HepG2 (cell line): ENCODE measurements around the gene CEP120. TPM values are rescaled to one million over a fixed set of nuclear protein-coding genes. Genes with fewer than 3 reads are reported as not detected.

Experiments used
- ATAC-seq: fragments of 200-7000 bp; cut with Tn5 transposase; 3 replicates; pipeline ENCODE4 v1.9.1; 2020; ENCODE audit warnings: mild to moderate bottlenecking, moderate library complexity
- BruUV-seq: library from RNA; stranded (reverse); fragments of 400-500 nt; replicated peaks from 2 replicates; lab custom pipeline; 2021; lab: Mats Ljungman, UMichigan
- CTCF ChIA-PET: fragments of 300-600 bp; formaldehyde crosslinking; extraction: SDS; loops from one replicate; lab custom pipeline; 2021; ENCODE audit warnings: low total read pairs, inconsistent platforms, low intra/inter-chr PET ratio; lab: Yijun Ruan, JAX
- POLR2A ChIA-PET: fragments of 350-600 bp; sonication (Branson Sonifier 250); formaldehyde crosslinking; loops from one replicate; lab custom pipeline; 2020; ENCODE audit warnings: antibody characterized with exemption, inconsistent platforms; lab: Yijun Ruan, JAX
- DNase-seq: peaks from one replicate; pipeline ENCODE4 v3.0.0-alpha.2; 2015; ENCODE audit warnings: low spot score
- FAIRE-seq: peaks from 3 replicates; lab custom pipeline; 2011; peaks lifted over from hg19 to GRCh38; lab: Jason Lieb, UNC
- H2AFZ ChIP-seq: one replicate; pipeline ENCODE4 v1.6.1; 2011; ENCODE audit warnings: low read length, inconsistent platforms
- H3K27ac ChIP-seq: fragments of 300-600 bp; 3 replicates; pipeline ENCODE4 v1.8.0; 2011; ENCODE audit warnings: mixed run types, mild to moderate bottlenecking, mixed read lengths, low read length, inconsistent platforms; ENCODE audit not compliant: insufficient read depth; ENCODE audit errors: extremely low read length
- H3K27me3 ChIP-seq, 2 experiments: fragments of 200-600 bp in 1 of 2; 2 replicates in 1 of 2; 3 replicates in 1 of 2; pipeline versions ENCODE4 v1.6.0 to v1.8.0; 2011; ENCODE audit warnings: low read length in 2 of 2, mild to moderate bottlenecking in 2 of 2, moderate library complexity in 2 of 2, inconsistent platforms in 1 of 2; ENCODE audit not compliant: insufficient read depth in 2 of 2, control insufficient read depth in 1 of 2
- H3K36me3 ChIP-seq, 2 experiments: fragments of 200-600 bp in 1 of 2; replicated peaks in 1 of 2; 2 replicates in 1 of 2; 3 replicates in 1 of 2; pipeline versions ENCODE4 v1.5.1 to v1.8.0; 2011; ENCODE audit warnings: low read length in 2 of 2, inconsistent platforms in 1 of 2; ENCODE audit not compliant: insufficient read depth in 2 of 2, control insufficient read depth in 1 of 2
- H3K4me1 ChIP-seq: 2 replicates; pipeline ENCODE4 v1.5.1; 2012; ENCODE audit warnings: low read length, inconsistent platforms; ENCODE audit not compliant: insufficient read depth
- H3K4me2 ChIP-seq: 2 replicates; pipeline ENCODE4 v1.6.0; 2011; ENCODE audit warnings: low read depth, low read length, inconsistent platforms
- H3K4me3 ChIP-seq, 3 experiments: fragments of 200-600 bp in 1 of 3; sonication (generic), shearing (Covaris generic) in 1 of 3; replicated peaks in 1 of 3; 2 replicates each; pipeline ENCODE4 v1.5.1; 2011 to 2016; ENCODE audit warnings: low read length in 3 of 3, inconsistent platforms in 2 of 3, low read depth in 2 of 3, mild to moderate bottlenecking in 2 of 3, control low read depth in 1 of 3, mixed read lengths in 1 of 3; ENCODE audit not compliant: insufficient read depth in 1 of 3
- H3K79me2 ChIP-seq: one replicate; pipeline ENCODE4 v1.6.1; 2011; ENCODE audit warnings: low read length, inconsistent platforms; ENCODE audit not compliant: insufficient read depth
- H3K9ac ChIP-seq: 2 replicates; pipeline ENCODE4 v1.6.0; 2011; ENCODE audit warnings: mild to moderate bottlenecking, low read depth, low read length, inconsistent platforms; ENCODE audit not compliant: insufficient read depth
- H3K9me3 ChIP-seq: 2 replicates; pipeline ENCODE4 v1.5.1; 2012; ENCODE audit warnings: mild to moderate bottlenecking, low read length
- H4K20me1 ChIP-seq: 2 replicates; pipeline ENCODE4 v1.6.0; 2011; ENCODE audit warnings: inconsistent platforms, mild to moderate bottlenecking, low read length, moderate library complexity; ENCODE audit not compliant: insufficient read depth
- ARNT2 ChIP-seq: sonication (generic); formaldehyde crosslinking; IDR thresholded peaks from 2 replicates; pipeline ENCODE4 v1.8.0; 2022; ENCODE audit warnings: mild to moderate bottlenecking, low read depth, missing genetic modification reagents, moderate library complexity
- ATF4 ChIP-seq, 2 experiments: fragments of 450-650 bp in 1 of 2; sonication (generic) in 1 of 2; formaldehyde crosslinking; IDR thresholded peaks; 2 replicates each; pipeline versions ENCODE4 v1.5.0 to v1.8.0; 2020 to 2022; ENCODE audit warnings: mild to moderate bottlenecking in 1 of 2, missing genetic modification reagents in 1 of 2
- BCLAF1 ChIP-seq: fragments of 450-650 bp; IDR thresholded peaks from 2 replicates; pipeline ENCODE4 v1.6.1; 2017; ENCODE audit warnings: mild to moderate bottlenecking
- CREB1 ChIP-seq, 2 experiments: fragments of 450-650 bp in 1 of 2; IDR thresholded peaks; 2 replicates each; pipeline ENCODE4 v1.6.1; 2016 to 2017; ENCODE audit warnings: control low read depth in 1 of 2, mild to moderate bottlenecking in 1 of 2, missing compliant biosample characterization in 1 of 2, missing genetic modification characterization in 1 of 2
- DZIP1 ChIP-seq: sonication (generic); formaldehyde crosslinking; IDR thresholded peaks from 2 replicates; pipeline ENCODE4 v1.5.0; 2020; ENCODE audit warnings: mild to moderate bottlenecking, missing genetic modification reagents
- E2F2 ChIP-seq: sonication (generic); formaldehyde crosslinking; IDR thresholded peaks from 2 replicates; pipeline ENCODE4 v1.4.0; 2020; ENCODE audit warnings: missing genetic modification reagents, borderline replicate concordance
- GLI4 ChIP-seq: sonication (generic); formaldehyde crosslinking; IDR thresholded peaks from 2 replicates; pipeline ENCODE4 v1.5.1; 2020; ENCODE audit warnings: missing genetic modification reagents, mild to moderate bottlenecking, moderate library complexity, borderline replicate concordance
- GMEB2 ChIP-seq: IDR thresholded peaks from 2 replicates; pipeline ENCODE4 v1.6.1; 2016; ENCODE audit warnings: missing biosample characterization, missing genetic modification reagents, low read depth
- SSRP1 ChIP-seq: IDR thresholded peaks from 2 replicates; pipeline ENCODE4 v1.6.1; 2016; ENCODE audit warnings: control low read depth
- ZEB1 ChIP-seq: IDR thresholded peaks from 2 replicates; pipeline ENCODE4 v1.6.1; 2012; ENCODE audit warnings: mild to moderate bottlenecking, low read depth, inconsistent platforms; ENCODE audit not compliant: insufficient replicate concordance
- ZNF180 ChIP-seq: sonication (generic); formaldehyde crosslinking; IDR thresholded peaks from 2 replicates; pipeline ENCODE4 v1.4.0; 2020; ENCODE audit warnings: low read depth, missing genetic modification reagents, borderline replicate concordance
- ZNF496 ChIP-seq: sonication (generic); formaldehyde crosslinking; IDR thresholded peaks from 2 replicates; pipeline ENCODE4 v1.8.1; 2023; ENCODE audit warnings: mild to moderate bottlenecking, moderate library complexity, missing genetic modification reagents; ENCODE audit not compliant: insufficient replicate concordance
- ZNF557 ChIP-seq: sonication (generic); formaldehyde crosslinking; IDR thresholded peaks from 2 replicates; pipeline ENCODE4 v1.4.0; 2020; ENCODE audit warnings: missing genetic modification reagents
- ZNF570 ChIP-seq: sonication (generic); formaldehyde crosslinking; IDR thresholded peaks from 2 replicates; pipeline ENCODE4 v1.4.0; 2020; ENCODE audit warnings: mild to moderate bottlenecking, missing genetic modification reagents, borderline replicate concordance
- ZNF629 ChIP-seq: sonication (generic); formaldehyde crosslinking; conservative IDR thresholded peaks from 2 replicates; pipeline ENCODE4 v1.5.0; 2020; ENCODE audit warnings: missing genetic modification reagents
- WGBS: methylation state at CpG from one replicate; pipeline ENCODE4 v1.1.6; 2017; ENCODE audit warnings: low lambda C conversion rate; 5-methylcytosine and 5-hydroxymethylcytosine counted together
- in situ Hi-C: cut with HindIII; loops from 2 replicates; pipeline ENCODE4 v1.10.0; 2017; ENCODE audit warnings: low pct_unique_long_range_greater_than_20kb; ENCODE audit not compliant: extremely low pct_ligation_motif_present
- intact Hi-C: fragments of 100-400 bp; cut with micrococcal nuclease; formaldehyde crosslinking; loops from one replicate; pipeline ENCODE4 v1.10.0; 2022; ENCODE audit not compliant: unreplicated experiment
- polyA plus RNA-seq, 8 experiments: library from polyadenylated mRNA; depleted of rRNA in 3 of 8; stranded (reverse) in 7 of 8; unstranded in 1 of 8; fragments of >200 nt; fragmentation: Illumina TruSeq in 4 of 8; extraction: Trizol in 4 of 8; gene quantifications; 2 replicates each; pipeline versions ENCODE4 v1.2.1 to v1.2.3, GENCODE V29; 2011 to 2016; ENCODE audit warnings: low read depth in 4 of 8, missing spikeins in 1 of 8, mixed read lengths in 1 of 8; ENCODE audit not compliant: insufficient read depth in 1 of 8
- total RNA-seq, 5 experiments: library from RNA; depleted of rRNA; stranded (reverse); fragments of >200 nt; fragmentation: Illumina TruSeq; extraction: Trizol; gene quantifications; 2 replicates each; pipeline ENCODE4 v1.2.3, GENCODE V29; 2016; ENCODE audit warnings: low read depth in 1 of 5

Gene CEP120
- total and polyA plus RNA-seq, 2 of the 13 experiments (the other 11 are each of a cell fraction or from before 2014, with no cell fraction given), result 8.0 to 14.7 TPM

GRCh38 chr5:123412206-123412605 is 11.0 kb downstream of the CEP120 start:
- 92% methylated on average over 3 of the region's 3 CpGs for WGBS
- intact Hi-C loops, result no loop called here
- FAIRE-seq, result no peak
- no peak overlapping the region for H3K9ac ChIP-seq
- H3K9me3 ChIP-seq, result no peaks in the 10 kb centered on the region
- H3K4me2 ChIP-seq, result no peak overlapping the region
- H3K36me3 ChIP-seq, result peaks cover 3 to 36% of the 10 kb centered on the region in 2 experiments; a peak in 4 of 5 replicates
- no peak for ATAC-seq
- no TSS peak for BruUV-seq
- in situ Hi-C loops, result no loop called here
- no peak overlapping the region for H3K4me3 ChIP-seq
- no peak for DNase-seq
- no peaks in the 10 kb centered on the region for H3K4me1 ChIP-seq
- POLR2A ChIA-PET, result no interaction called here
- H3K79me2 ChIP-seq, result no peaks in the 10 kb centered on the region
- no peaks in the 10 kb centered on the region for H4K20me1 ChIP-seq
- CTCF ChIA-PET, result no interaction called here
- H3K27ac ChIP-seq, result no peak overlapping the region
- H2AFZ ChIP-seq, result no peak overlapping the region
- no peaks in the 10 kb centered on the region for H3K27me3 ChIP-seq
- TF ChIP-seq ARNT2 (CRISPR knock-in tag), result no peak
- TF ChIP-seq ZNF570 (CRISPR knock-in tag), result no peak
- TF ChIP-seq GLI4 (CRISPR knock-in tag), result no peak
- no peak for TF ChIP-seq ZNF496 (CRISPR knock-in tag)
- TF ChIP-seq SSRP1 (CRISPR knock-in tag), result no peak
- TF ChIP-seq ZNF180 (CRISPR knock-in tag), result no peak
- no peak for TF ChIP-seq CREB1 (IDR thresholded peaks at IDR 0.05)
- TF ChIP-seq CREB1 (CRISPR knock-in tag; IDR thresholded peaks at IDR 0.05), result no peak
- TF ChIP-seq E2F2, result no peak
- no peak for TF ChIP-seq ATF4 (CRISPR knock-in tag; IDR thresholded peaks at IDR 0.05)
- TF ChIP-seq ZEB1, result no peak
- TF ChIP-seq BCLAF1, result no peak
- TF ChIP-seq GMEB2, result no peak
- TF ChIP-seq ZNF557, result no peak
- no peak for TF ChIP-seq ZNF629 (CRISPR knock-in tag)
- TF ChIP-seq DZIP1 (CRISPR knock-in tag), result no peak
